ENCODE measurements around the gene SERPINF2.
"Not testable (repeated sequence)": the region's sequence is repeated elsewhere in the genome, so short reads cannot be mapped to it uniquely, and the experiment has no call there.

DNA sequence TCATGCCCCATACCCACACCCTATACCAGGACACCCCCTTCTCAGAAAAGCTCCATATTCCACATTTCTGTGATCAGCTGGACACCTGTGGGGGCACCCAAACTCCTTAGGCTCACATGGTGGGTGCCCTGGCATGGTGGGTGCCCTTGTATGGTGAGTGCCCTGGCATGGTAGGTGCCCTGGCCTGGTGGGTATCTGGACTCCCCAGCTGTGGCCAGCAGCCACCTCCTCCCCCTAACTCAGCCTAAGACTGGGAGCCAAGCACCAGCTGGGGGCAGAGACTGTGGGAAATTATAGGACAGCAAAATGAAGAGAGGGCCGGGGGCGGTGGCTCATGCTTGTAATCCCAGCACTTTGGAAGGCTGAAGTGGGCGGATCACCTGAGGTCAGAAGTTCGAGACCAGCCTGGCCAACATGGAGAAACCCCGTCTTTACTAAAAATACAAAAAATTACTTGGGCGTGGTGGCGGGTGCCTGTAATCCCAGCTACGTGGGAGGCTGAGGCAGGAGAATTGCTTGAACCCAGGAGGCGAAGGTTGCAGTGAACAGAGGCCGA lies 33.8 kb upstream of the SERPINF2 start:
- TF ChIP-seq, protein P1, sequence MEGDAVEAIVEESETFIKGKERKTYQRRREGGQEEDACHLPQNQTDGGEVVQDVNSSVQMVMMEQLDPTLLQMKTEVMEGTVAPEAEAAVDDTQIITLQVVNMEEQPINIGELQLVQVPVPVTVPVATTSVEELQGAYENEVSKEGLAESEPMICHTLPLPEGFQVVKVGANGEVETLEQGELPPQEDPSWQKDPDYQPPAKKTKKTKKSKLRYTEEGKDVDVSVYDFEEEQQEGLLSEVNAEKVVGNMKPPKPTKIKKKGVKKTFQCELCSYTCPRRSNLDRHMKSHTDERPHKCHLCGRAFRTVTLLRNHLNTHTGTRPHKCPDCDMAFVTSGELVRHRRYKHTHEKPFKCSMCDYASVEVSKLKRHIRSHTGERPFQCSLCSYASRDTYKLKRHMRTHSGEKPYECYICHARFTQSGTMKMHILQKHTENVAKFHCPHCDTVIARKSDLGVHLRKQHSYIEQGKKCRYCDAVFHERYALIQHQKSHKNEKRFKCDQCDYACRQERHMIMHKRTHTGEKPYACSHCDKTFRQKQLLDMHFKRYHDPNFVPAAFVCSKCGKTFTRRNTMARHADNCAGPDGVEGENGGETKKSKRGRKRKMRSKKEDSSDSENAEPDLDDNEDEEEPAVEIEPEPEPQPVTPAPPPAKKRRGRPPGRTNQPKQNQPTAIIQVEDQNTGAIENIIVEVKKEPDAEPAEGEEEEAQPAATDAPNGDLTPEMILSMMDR (IDR thresholded peaks at IDR 0.05 in 4 of 5, conservative IDR thresholded peaks at IDR 0.05 in 1 of 5) = not testable (repeated sequence)
- TF ChIP-seq POLR2A (IDR thresholded peaks at IDR 0.05) = not testable (repeated sequence)
